Measurements from ENCODE around the gene GPR15. TPM values are rescaled to one million over a fixed set of nuclear protein-coding genes. Genes with fewer than 3 reads are reported as not detected.

Gene GPR15
- polyA plus RNA-seq, 1 donor from 2014 or later: not detected

DNA sequence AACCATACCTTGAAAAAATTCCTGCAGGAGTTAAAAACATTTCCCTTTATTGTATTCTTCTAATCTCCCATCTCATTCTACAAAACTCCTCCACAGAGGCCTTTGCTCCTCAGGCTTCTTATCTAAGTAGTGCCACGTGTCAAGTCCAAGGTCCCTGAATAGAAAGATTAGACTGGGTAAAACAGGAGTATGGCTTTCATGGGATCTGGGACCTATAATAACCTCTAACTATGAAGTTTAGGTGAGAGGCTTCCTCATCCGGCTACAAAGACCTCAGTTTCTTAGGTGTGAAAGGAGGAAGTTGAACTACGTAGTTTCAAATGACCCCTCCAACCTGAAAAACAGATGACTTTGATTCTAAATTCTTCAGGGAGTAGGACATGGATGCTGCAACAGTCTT lies 20.0 kb downstream of the GPR15 start:
- H3K9ac ChIP-seq (ENCODE audit: low read length): no peak overlapping the region
- H3K4me3 ChIP-seq (ENCODE audit: low read length): no peak overlapping the region
- no peak overlapping the region for H3K27ac ChIP-seq (ENCODE audit: low read length)
- no peaks in the 10 kb centered on the region for H3K9me2 ChIP-seq (ENCODE audit: insufficient read depth, low read length)
- H3K9me3 ChIP-seq (ENCODE audit: low read length): no peaks in the 10 kb centered on the region
- no peaks in the 10 kb centered on the region for H3F3A ChIP-seq (ENCODE audit: insufficient read depth, low read length, poor library complexity, severe bottlenecking)
- no peaks in the 10 kb centered on the region for H3K36me3 ChIP-seq (ENCODE audit: insufficient read depth, low read length)
- no peak overlapping the region for H2AFZ ChIP-seq (ENCODE audit: low read depth, low read length)
- no peaks in the 10 kb centered on the region for H3K79me2 ChIP-seq (replicated peaks; ENCODE audit: insufficient read depth, low read length)
- no peak overlapping the region for H3K4me2 ChIP-seq (ENCODE audit: low read length)
- TF ChIP-seq SMC3 (conservative IDR thresholded peaks at IDR 0.05; ENCODE audit: poor library complexity): no peak
- TF ChIP-seq TAF1 (IDR thresholded peaks at IDR 0.05; ENCODE audit: low read depth): no peak
- TF ChIP-seq, protein P1, sequence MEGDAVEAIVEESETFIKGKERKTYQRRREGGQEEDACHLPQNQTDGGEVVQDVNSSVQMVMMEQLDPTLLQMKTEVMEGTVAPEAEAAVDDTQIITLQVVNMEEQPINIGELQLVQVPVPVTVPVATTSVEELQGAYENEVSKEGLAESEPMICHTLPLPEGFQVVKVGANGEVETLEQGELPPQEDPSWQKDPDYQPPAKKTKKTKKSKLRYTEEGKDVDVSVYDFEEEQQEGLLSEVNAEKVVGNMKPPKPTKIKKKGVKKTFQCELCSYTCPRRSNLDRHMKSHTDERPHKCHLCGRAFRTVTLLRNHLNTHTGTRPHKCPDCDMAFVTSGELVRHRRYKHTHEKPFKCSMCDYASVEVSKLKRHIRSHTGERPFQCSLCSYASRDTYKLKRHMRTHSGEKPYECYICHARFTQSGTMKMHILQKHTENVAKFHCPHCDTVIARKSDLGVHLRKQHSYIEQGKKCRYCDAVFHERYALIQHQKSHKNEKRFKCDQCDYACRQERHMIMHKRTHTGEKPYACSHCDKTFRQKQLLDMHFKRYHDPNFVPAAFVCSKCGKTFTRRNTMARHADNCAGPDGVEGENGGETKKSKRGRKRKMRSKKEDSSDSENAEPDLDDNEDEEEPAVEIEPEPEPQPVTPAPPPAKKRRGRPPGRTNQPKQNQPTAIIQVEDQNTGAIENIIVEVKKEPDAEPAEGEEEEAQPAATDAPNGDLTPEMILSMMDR (IDR thresholded peaks at IDR 0.05; ENCODE audit: poor library complexity, severe bottlenecking): no peak
- TF ChIP-seq EZH2 (IDR thresholded peaks at IDR 0.05; ENCODE audit: borderline replicate concordance, insufficient read depth, low read length, poor library complexity, severe bottlenecking): no peak
- no peak for TF ChIP-seq RAD21 (conservative IDR thresholded peaks at IDR 0.05)
- TF ChIP-seq MXI1 (conservative IDR thresholded peaks at IDR 0.05; ENCODE audit: poor library complexity, severe bottlenecking): no peak
- no peak for TF ChIP-seq EP300 (conservative IDR thresholded peaks at IDR 0.05; ENCODE audit: poor library complexity, severe bottlenecking)
- no peak for TF ChIP-seq REST (IDR thresholded peaks at IDR 0.05; ENCODE audit: borderline replicate concordance)
- TF ChIP-seq POLR2AphosphoS5 (IDR thresholded peaks at IDR 0.05): no peak
- H4K20me1 ChIP-seq (ENCODE audit: insufficient read depth): no peaks in the 10 kb centered on the region
- H3K27me3 ChIP-seq (ENCODE audit: insufficient read depth, low read depth, low read length): no peaks in the 10 kb centered on the region

DNA sequence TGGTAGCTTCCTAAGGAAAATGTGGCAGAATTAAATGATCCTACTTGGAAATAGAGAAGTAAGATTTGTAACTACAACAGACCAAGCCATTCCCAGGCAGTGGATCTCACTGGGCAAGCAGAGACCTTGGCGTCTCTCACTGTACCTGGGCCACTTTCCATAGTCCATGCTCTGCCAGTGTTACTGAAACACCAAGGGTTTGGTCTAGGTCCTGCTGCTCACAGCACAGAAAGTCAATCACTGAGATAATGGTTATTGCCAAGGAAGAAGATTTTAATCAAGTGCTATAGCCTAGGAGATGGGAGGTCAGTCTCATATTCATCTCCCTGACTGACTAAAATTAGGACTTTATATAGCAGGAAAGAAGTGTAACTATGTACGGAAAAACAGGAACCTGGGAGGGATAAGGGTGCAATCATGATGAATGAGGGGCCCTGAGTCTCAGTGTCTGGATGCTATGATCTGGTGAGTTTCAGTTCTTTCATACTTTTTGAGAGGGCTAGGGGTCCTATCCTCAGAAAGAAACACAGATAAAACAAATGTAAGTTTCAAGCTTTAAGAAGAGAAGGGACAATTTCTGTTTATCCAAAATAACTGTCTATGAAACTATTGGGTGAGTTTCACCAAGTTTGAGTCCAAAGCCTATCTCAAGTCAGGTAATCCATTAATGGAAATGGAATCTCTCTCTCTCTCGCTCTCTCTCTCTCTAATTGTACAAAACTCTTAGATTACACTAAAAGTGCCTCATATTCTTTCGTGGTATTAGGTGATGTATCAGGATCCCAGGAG lies 20.6 kb downstream of the GPR15 start:
- Histone ChIP-seq H4K20me1 (ENCODE audit: insufficient read depth) (no peaks in the 10 kb centered on the region), H3K36me3 (ENCODE audit: insufficient read depth, low read length) (no peaks in the 10 kb centered on the region), H3K9me3 (ENCODE audit: low read length) (no peaks in the 10 kb centered on the region), H3F3A (ENCODE audit: insufficient read depth, low read length, poor library complexity, severe bottlenecking) (no peaks in the 10 kb centered on the region), H3K4me3 (ENCODE audit: low read length) (no peak overlapping the region), H2AFZ (ENCODE audit: low read depth, low read length) (no peak overlapping the region), H3K27ac (ENCODE audit: low read length) (no peak overlapping the region), H3K79me2 (replicated peaks; ENCODE audit: insufficient read depth, low read length) (no peaks in the 10 kb centered on the region), H3K27me3 (ENCODE audit: insufficient read depth, low read depth, low read length) (no peaks in the 10 kb centered on the region), H3K9ac (ENCODE audit: low read length) (no peak overlapping the region), H3K9me2 (ENCODE audit: insufficient read depth, low read length) (no peaks in the 10 kb centered on the region), H3K4me2 (ENCODE audit: low read length) (no peak overlapping the region)
- no peak for TF ChIP-seq MXI1 (conservative IDR thresholded peaks at IDR 0.05; ENCODE audit: poor library complexity, severe bottlenecking)
